ENCODE measurements around the gene FBXW5. TPM values are rescaled to one million over a fixed set of nuclear protein-coding genes. Genes with fewer than 3 reads are reported as not detected.

FBXW5 gene
- total RNA-seq (2022) = 49.9 and 50.8 TPM in 2 replicates
- percentile 51 among the genes with signal in this experiment for Bru-seq, nascent RNA
- percentile 77 among the genes with signal in this experiment for BruChase-seq, experiment 1, labeled RNA remaining after a 6-hour chase
- BruChase-seq, experiment 2, labeled RNA remaining after a 2-hour chase = percentile 73 among the genes with signal in this experiment
- long read RNA-seq, transcript FBXW5-206 (8 exons, 2,392 nt) = minor isoform, 5 of 141 reads
- long read RNA-seq, transcript FBXW5-201 (9 exons, 2,274 nt) = major isoform, 65 of 141 reads
- long read RNA-seq, partial matches to known transcripts = 35 of 141 reads
- long read RNA-seq, other reads (novel, unspliced or antisense) = 36 of 141 reads

- peak; percentile 93 for DNase-seq
- CTCF ChIA-PET = interaction anchor here (0.6 to 1.0 kb wide), 2 partner anchors 85 to 151 kb away, joined by 3 to 4 read pairs; no protein-coding TSS in a partner anchor
- Mint-ChIP-seq H3K9me3 (ENCODE audit: low read depth, unreplicated experiment) (no peaks in the 10 kb centered on the region), H3K4me1 (ENCODE audit: low read depth, unreplicated experiment) (peaks cover 8% of the 10 kb centered on the region), H3K4me3 (ENCODE audit: low read depth, unreplicated experiment) (peak within 1 kb of the TSS; percentile 63), H3K27ac (ENCODE audit: unreplicated experiment) (peak within 1 kb of the TSS; percentile 42), H3K36me3 (ENCODE audit: insufficient read depth, unreplicated experiment) (peaks cover 69% of the 10 kb centered on the region), H3K27me3 (ENCODE audit: unreplicated experiment) (no peaks in the 10 kb centered on the region)
- intact Hi-C loops (cut with micrococcal nuclease; ENCODE audit: unreplicated experiment) = no loop called here
- no TSS peak for BruUV-seq (replicated peaks)
- TF ChIP-seq CTCF (IDR thresholded peaks at IDR 0.05; ENCODE audit: unreplicated experiment) = peak; percentile 84
Observed at GRCh38 chr9:136944519-136945332, at the start of gene FBXW5, which contains the start of gene C8G. Gene FBXW5 (minus strand): TSS chr9:136944738. CDS start chr9:136944083, 655 bp downstream. Gene C8G (plus strand): TSS chr9:136945243. CDS start chr9:136945321, 78 bp downstream.

- no peak for TF ChIP-seq CTCF (IDR thresholded peaks at IDR 0.05; ENCODE audit: unreplicated experiment)
- peaks cover 4% of the 10 kb centered on the region for H3K4me1 Mint-ChIP-seq (ENCODE audit: low read depth, unreplicated experiment)
- no TSS peak for BruUV-seq (replicated peaks)
- peaks cover 14% of the 10 kb centered on the region for H3K27me3 Mint-ChIP-seq (ENCODE audit: unreplicated experiment)
- DNase-seq = no peak
- no peak overlapping the region for H3K27ac Mint-ChIP-seq (ENCODE audit: unreplicated experiment)
- no peaks in the 10 kb centered on the region for H3K9me3 Mint-ChIP-seq (ENCODE audit: low read depth, unreplicated experiment)
- CTCF ChIA-PET = interaction anchor here (0.8 to 2.3 kb wide), 3 partner anchors 45 to 194 kb away, joined by 3 to 15 read pairs (median 3); no protein-coding TSS in a partner anchor
- peak overlapping the region; percentile 82 for H3K4me3 Mint-ChIP-seq (ENCODE audit: low read depth, unreplicated experiment)
- intact Hi-C loops (cut with micrococcal nuclease; ENCODE audit: unreplicated experiment) = no loop called here
- H3K36me3 Mint-ChIP-seq (ENCODE audit: insufficient read depth, unreplicated experiment) = peaks cover 28% of the 10 kb centered on the region
Observed at GRCh38 chr9:136992819-136993369, 48.4 kb upstream of the FBXW5 start.

- no peaks in the 10 kb centered on the region for H3K9me3 Mint-ChIP-seq (ENCODE audit: low read depth, unreplicated experiment)
- H3K4me3 Mint-ChIP-seq (ENCODE audit: low read depth, unreplicated experiment) = peak within 1 kb of the TSS; percentile 82
- no peak for TF ChIP-seq CTCF (IDR thresholded peaks at IDR 0.05; ENCODE audit: unreplicated experiment)
- no peaks in the 10 kb centered on the region for H3K4me1 Mint-ChIP-seq (ENCODE audit: low read depth, unreplicated experiment)
- H3K27ac Mint-ChIP-seq (ENCODE audit: unreplicated experiment) = no peak within 1 kb of the TSS
- peak; percentile 93 for DNase-seq
- intact Hi-C loops (cut with micrococcal nuclease; ENCODE audit: unreplicated experiment) = no loop called here
- BruUV-seq (replicated peaks) = TSS peak; percentile 88
- peaks cover 21% of the 10 kb centered on the region for H3K27me3 Mint-ChIP-seq (ENCODE audit: unreplicated experiment)
- CTCF ChIA-PET = interaction anchor here (0.5 to 2.3 kb wide), 7 partner anchors 16 to 193 kb away, joined by 3 to 15 read pairs (median 3); no protein-coding TSS in a partner anchor
- peaks cover 28% of the 10 kb centered on the region for H3K36me3 Mint-ChIP-seq (ENCODE audit: insufficient read depth, unreplicated experiment)
Observed at GRCh38 chr9:136991993-136992818, 47.7 kb upstream of the FBXW5 start, which contains the start of gene PAXX. Gene PAXX (plus strand): TSS chr9:136992422. CDS start chr9:136992444, 22 bp downstream.
